Trophoblast cell (in vitro differentiated cells and primary cell): ENCODE data around the gene COL4A2.

Source experiments
- DNase-seq, 2 donors: peaks; one replicate each; pipeline ENCODE4 v3.0.0-alpha.2; 2016
- H2AFZ ChIP-seq: 2 replicates; pipeline ENCODE4 v1.6.1; 2013; ENCODE audit warnings: low read length, moderate library complexity, mild to moderate bottlenecking; ENCODE audit not compliant: insufficient read depth, poor library complexity
- H2AK5ac ChIP-seq: 2 replicates; pipeline ENCODE4 v1.6.1; 2013; ENCODE audit warnings: mild to moderate bottlenecking, low read length
- H2BK120ac ChIP-seq: 2 replicates; pipeline ENCODE4 v1.6.1; 2013; ENCODE audit warnings: low read length, mild to moderate bottlenecking, moderate library complexity; ENCODE audit not compliant: insufficient read depth, poor library complexity
- H2BK12ac ChIP-seq: 2 replicates; pipeline ENCODE4 v1.6.1; 2013; ENCODE audit warnings: mild to moderate bottlenecking, low read length, moderate library complexity
- H2BK5ac ChIP-seq: 2 replicates; pipeline ENCODE4 v1.6.1; 2013; ENCODE audit warnings: low read length, low read depth, moderate library complexity, mild to moderate bottlenecking; ENCODE audit not compliant: poor library complexity
- H3K14ac ChIP-seq: 2 replicates; pipeline ENCODE4 v1.6.1; 2013; ENCODE audit warnings: mild to moderate bottlenecking, low read length
- H3K18ac ChIP-seq: 2 replicates; pipeline ENCODE4 v1.6.1; 2013; ENCODE audit warnings: mild to moderate bottlenecking, low read length
- H3K23ac ChIP-seq: 2 replicates; pipeline ENCODE4 v1.6.1; 2013; ENCODE audit warnings: low read length
- H3K27ac ChIP-seq: 2 replicates; pipeline ENCODE4 v1.5.1; 2013; ENCODE audit warnings: low read depth, mild to moderate bottlenecking, inconsistent platforms, low read length, moderate library complexity
- H3K27me3 ChIP-seq: 2 replicates; pipeline ENCODE4 v1.6.1; 2013; ENCODE audit warnings: inconsistent platforms, mild to moderate bottlenecking, low read length, moderate library complexity; ENCODE audit not compliant: insufficient read depth
- H3K36me3 ChIP-seq, 2 experiments: 1 replicate in 1 of 2; 2 replicates in 1 of 2; pipeline ENCODE4 v1.6.1; 2013; ENCODE audit warnings: low read length in 2 of 2, mild to moderate bottlenecking in 2 of 2, moderate library complexity in 1 of 2; ENCODE audit not compliant: insufficient read depth in 2 of 2, control insufficient read depth in 1 of 2
- H3K4ac ChIP-seq: 2 replicates; pipeline ENCODE4 v1.6.1; 2013; ENCODE audit warnings: low read depth, mild to moderate bottlenecking, low read length, moderate library complexity
- H3K4me1 ChIP-seq, 2 experiments: 1 replicate in 1 of 2; 2 replicates in 1 of 2; pipeline ENCODE4 v1.6.1; 2013; ENCODE audit warnings: low read length in 2 of 2, mild to moderate bottlenecking in 2 of 2, moderate library complexity in 1 of 2; ENCODE audit not compliant: insufficient read depth in 2 of 2, control insufficient read depth in 1 of 2
- H3K4me2 ChIP-seq: 2 replicates; pipeline ENCODE4 v1.6.1; 2013; ENCODE audit warnings: inconsistent platforms, mild to moderate bottlenecking, low read length, moderate library complexity
- H3K4me3 ChIP-seq: 2 replicates; pipeline ENCODE4 v1.5.1; 2013; ENCODE audit warnings: mild to moderate bottlenecking, low read depth, low read length, inconsistent platforms
- H3K79me1 ChIP-seq: one replicate; pipeline ENCODE4 v1.6.1; 2013; ENCODE audit warnings: low read length
- H3K79me2 ChIP-seq: 2 replicates; pipeline ENCODE4 v1.6.1; 2013; ENCODE audit warnings: low read length, mild to moderate bottlenecking; ENCODE audit not compliant: control insufficient read depth, insufficient read depth, poor library complexity
- H3K9ac ChIP-seq: 2 replicates; pipeline ENCODE4 v1.6.1; 2013; ENCODE audit warnings: mild to moderate bottlenecking, low read length
- H3K9me3 ChIP-seq: 2 replicates; pipeline ENCODE4 v1.6.1; 2013; ENCODE audit warnings: low read depth, mild to moderate bottlenecking, control low read depth, inconsistent platforms, low read length; ENCODE audit not compliant: insufficient read depth
- H4K12ac ChIP-seq: 2 replicates; pipeline ENCODE4 v1.6.1; 2013; ENCODE audit warnings: low read depth, mild to moderate bottlenecking, low read length, moderate library complexity
- H4K8ac ChIP-seq: 2 replicates; pipeline ENCODE4 v1.6.1; 2013; ENCODE audit warnings: low read depth, mild to moderate bottlenecking, low read length, moderate library complexity
- H4K91ac ChIP-seq: one replicate; pipeline ENCODE4 v1.6.1; 2013; ENCODE audit warnings: low read depth, mild to moderate bottlenecking, low read length, moderate library complexity
- WGBS: extraction: QIAGEN DNeasy Blood & Tissue Kit; methylation state at CpG from one replicate; pipeline ENCODE4 v1.1.7; 2013; ENCODE audit warnings: missing lambda C conversion rate; ENCODE audit not compliant: insufficient read length, insufficient coverage; ENCODE audit errors: extremely low coverage; 5-methylcytosine and 5-hydroxymethylcytosine counted together

COL4A2 gene

GRCh38 chr13:110364081-110364480, 57.0 kb downstream of the COL4A2 start:
- Histone ChIP-seq H3K9ac (no peak overlapping the region), H3K4me1 (peaks cover 12 to 30% of the 10 kb centered on the region in 2 experiments), H3K79me2 (no peaks in the 10 kb centered on the region), H2AK5ac (no peak overlapping the region), H3K36me3 (peaks cover 18 to 25% of the 10 kb centered on the region in 2 experiments), H2BK12ac (no peak overlapping the region), H3K4me3 (no peak overlapping the region), H3K4me2 (no peak overlapping the region), H4K91ac (no peak overlapping the region), H3K27ac (peak overlapping the region; percentile 21), H4K8ac (no peak overlapping the region), H2AFZ (no peak overlapping the region), H3K14ac (no peak overlapping the region), H3K23ac (no peak overlapping the region), H3K79me1 (peaks cover 6% of the 10 kb centered on the region), H3K18ac (no peak overlapping the region), H3K27me3 (no peaks in the 10 kb centered on the region), H3K4ac (no peak overlapping the region), H2BK120ac (no peak overlapping the region), H2BK5ac (no peak overlapping the region), H4K12ac (no peak overlapping the region), H3K9me3 (no peaks in the 10 kb centered on the region)
- WGBS = no CpG with 5 or more reads among the region's 5 CpGs
- no peak for DNase-seq

- no peaks in the 10 kb centered on the region for H3K79me2 ChIP-seq
- H3K27me3 ChIP-seq = no peaks in the 10 kb centered on the region
- no peak overlapping the region for H2AK5ac ChIP-seq
- H3K79me1 ChIP-seq = peaks cover 6% of the 10 kb centered on the region
- no peak overlapping the region for H4K12ac ChIP-seq
- H3K9me3 ChIP-seq = no peaks in the 10 kb centered on the region
- no peak overlapping the region for H4K91ac ChIP-seq
- H3K23ac ChIP-seq = no peak overlapping the region
- peaks cover 15 to 18% of the 10 kb centered on the region in 2 experiments for H3K36me3 ChIP-seq
- H3K4me3 ChIP-seq = no peak overlapping the region
- DNase-seq = no peak
- H3K27ac ChIP-seq = peak overlapping the region; percentile 2
- no peak overlapping the region for H2BK12ac ChIP-seq
- no peak overlapping the region for H3K14ac ChIP-seq
- H3K9ac ChIP-seq = no peak overlapping the region
- H2BK5ac ChIP-seq = no peak overlapping the region
- H2AFZ ChIP-seq = no peak overlapping the region
- WGBS = no CpG with 5 or more reads among the region's 3 CpGs
- no peak overlapping the region for H3K18ac ChIP-seq
- peaks cover 12 to 22% of the 10 kb centered on the region in 2 experiments for H3K4me1 ChIP-seq
- no peak overlapping the region for H4K8ac ChIP-seq
- no peak overlapping the region for H2BK120ac ChIP-seq
- H3K4me2 ChIP-seq = no peak overlapping the region
- H3K4ac ChIP-seq = no peak overlapping the region
Measured at GRCh38 chr13:110365876-110366275, 58.8 kb downstream of the COL4A2 start.

GRCh38 chr13:110366733-110367132, 59.6 kb downstream of the COL4A2 start:
- no peaks in the 10 kb centered on the region for H3K79me2 ChIP-seq
- no peak overlapping the region for H3K9ac ChIP-seq
- H4K8ac ChIP-seq = no peak overlapping the region
- peaks cover 13 to 25% of the 10 kb centered on the region in 2 experiments for H3K4me1 ChIP-seq
- H3K79me1 ChIP-seq = peaks cover 8% of the 10 kb centered on the region
- no peak overlapping the region for H3K4me2 ChIP-seq
- no peak overlapping the region for H2AFZ ChIP-seq
- no peak overlapping the region for H3K4ac ChIP-seq
- H3K4me3 ChIP-seq = no peak overlapping the region
- H3K36me3 ChIP-seq = peaks cover 9 to 12% of the 10 kb centered on the region in 2 experiments
- H2BK5ac ChIP-seq = no peak overlapping the region
- H3K23ac ChIP-seq = no peak overlapping the region
- WGBS = no CpG with 5 or more reads among the region's 3 CpGs
- H2AK5ac ChIP-seq = no peak overlapping the region
- H3K27ac ChIP-seq = no peak overlapping the region
- H3K14ac ChIP-seq = no peak overlapping the region
- H4K12ac ChIP-seq = no peak overlapping the region
- no peak overlapping the region for H3K18ac ChIP-seq
- no peaks in the 10 kb centered on the region for H3K27me3 ChIP-seq
- H2BK12ac ChIP-seq = no peak overlapping the region
- H2BK120ac ChIP-seq = no peak overlapping the region
- H3K9me3 ChIP-seq = no peaks in the 10 kb centered on the region
- no peak for DNase-seq
- no peak overlapping the region for H4K91ac ChIP-seq

DNA sequence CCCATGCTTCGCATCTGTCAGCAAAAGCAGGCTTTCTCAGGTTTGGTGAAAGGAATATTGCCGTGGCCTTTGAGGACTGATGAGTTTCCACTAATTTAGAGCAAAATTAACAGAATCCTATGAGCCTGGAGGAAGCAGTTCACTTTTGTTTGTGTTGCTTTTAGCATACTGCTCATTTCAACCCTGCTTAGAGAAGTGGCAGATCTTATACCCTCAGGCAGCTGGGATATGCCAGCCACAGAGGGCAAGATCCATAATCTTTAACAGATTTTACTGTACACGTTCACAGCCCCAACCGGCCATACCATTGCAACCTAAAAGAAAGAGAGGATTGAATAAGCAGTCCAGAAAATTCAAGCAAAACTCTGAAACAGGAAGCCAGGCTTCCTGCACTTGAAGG, 60.5 kb downstream of the COL4A2 start:
- Histone ChIP-seq H4K8ac (no peak overlapping the region), H3K23ac (no peak overlapping the region), H2BK5ac (no peak overlapping the region), H3K79me1 (peaks cover 10% of the 10 kb centered on the region), H3K4ac (no peak overlapping the region), H2AFZ (no peak overlapping the region), H3K4me2 (no peak overlapping the region), H4K91ac (no peak overlapping the region), H4K12ac (no peak overlapping the region), H2AK5ac (no peak overlapping the region), H3K9me3 (no peaks in the 10 kb centered on the region), H3K4me1 (peaks cover 16 to 29% of the 10 kb centered on the region in 2 experiments), H2BK120ac (no peak overlapping the region), H3K9ac (no peak overlapping the region), H3K27ac (peak overlapping the region; percentile 43), H3K4me3 (no peak overlapping the region), H3K27me3 (no peaks in the 10 kb centered on the region), H2BK12ac (no peak overlapping the region), H3K79me2 (no peaks in the 10 kb centered on the region), H3K14ac (no peak overlapping the region), H3K18ac (no peak overlapping the region), H3K36me3 (peaks cover 6 to 9% of the 10 kb centered on the region in 2 experiments)
- DNase-seq = no peak
- no CpG with 5 or more reads among the region's 4 CpGs for WGBS
